Motor neuron (in vitro differentiated cells): ENCODE results near the gene CNTN2. TPM values are rescaled to one million over a fixed set of nuclear protein-coding genes. Genes with fewer than 3 reads are reported as not detected.
A peak's percentile ranks its signal among the peaks of the same experiment; 100 is the strongest.

Experiments used
- ATAC-seq, 8 experiments: fragments of 200-7000 bp; cut with Tn5 transposase; replicated peaks in 6 of 8; 2 replicates each; pipeline ENCODE4 v1.8.0; 2021; ENCODE audit warnings: mild to moderate bottlenecking in 8 of 8, moderate library complexity in 8 of 8
- H3K27ac ChIP-seq, 2 donors: fragments of 250-450 bp; sonication (Bioruptor Pico); 2 replicates each; pipeline ENCODE4 v1.9.0; 2021; ENCODE audit warnings: antibody characterized with exemption in 2 of 2, mild to moderate bottlenecking in 2 of 2, moderate library complexity in 1 of 2
- H3K4me1 ChIP-seq, 2 donors: fragments of 250-450 bp; sonication (Bioruptor Pico); replicated peaks in 1 of 2; 2 replicates each; pipeline ENCODE4 v1.6.1; 2021; ENCODE audit warnings: antibody characterized with exemption in 2 of 2, mild to moderate bottlenecking in 2 of 2, moderate library complexity in 1 of 2
- H3K4me3 ChIP-seq, 5 donors: fragments of 250-450 bp; sonication (Bioruptor Pico); 2 replicates each; pipeline ENCODE4 v1.9.0; 2021; ENCODE audit warnings: antibody characterized with exemption in 5 of 5, mild to moderate bottlenecking in 5 of 5, moderate library complexity in 4 of 5
- WGBS, 10 experiments: fragments of 450-650 bp; shearing (Covaris generic); methylation state at CpG; one replicate each; pipeline ENCODE4 v1.0.0; 2022; 5-methylcytosine and 5-hydroxymethylcytosine counted together
- in situ Hi-C, 9 experiments: fragments of 400-800 bp; cut with MboI; loops; one replicate each; pipeline ENCODE4 v1.15.0; 2021; ENCODE audit warnings: low sequenced_read_pairs in 9 of 9, low pct_unique_long_range_greater_than_20kb in 2 of 9; ENCODE audit not compliant: unreplicated experiment in 9 of 9
- total RNA-seq, 8 experiments: library from RNA; unstranded; fragments of 300-600 nt; gene quantifications; 2 replicates each; pipeline versions ENCODE4 v1.2.3 to v1.2.4, GENCODE V29; 2022

The CNTN2 gene
- total RNA-seq, 8 experiments from 2014 or later = 1.1 to 61.9 (median 14.8) TPM

GRCh38 chr1:205047764-205048231, 4.8 kb downstream of the CNTN2 start:
- WGBS, 10 experiments = 0 to 83% (median 56%) methylated on average over 1 to 5 of the region's 5 CpGs; no CpG with 5 or more reads in 2 of the 10 experiments
- Histone ChIP-seq H3K4me3 (no peak overlapping the region), H3K27ac (peak overlapping the region in 1 of 2 donors; percentile 26), H3K4me1 (peaks cover 62 to 71% of the 10 kb centered on the region in 2 donors)
- in situ Hi-C loops = no loop called here
- no peak for ATAC-seq

- in situ Hi-C loops = no loop called here
- H3K4me3 ChIP-seq = no peak overlapping the region
- peak overlapping the region in 1 of 2 donors; percentile 26 for H3K27ac ChIP-seq
- 0 to 100% (median 74%) methylated on average over 1 to 7 of the region's 9 CpGs; no CpG with 5 or more reads in 4 of the 10 experiments for WGBS, 10 experiments
- H3K4me1 ChIP-seq = peaks cover 58 to 71% of the 10 kb centered on the region in 2 donors
- peak in 5 of 8 experiments; percentile 20 to 45 (median 34) for ATAC-seq
These were observed 5.4 kb downstream of the CNTN2 start for GRCh38 chr1:205048382-205048781.

GRCh38 chr1:205049479-205049878, 6.5 kb downstream of the CNTN2 start:
- H3K27ac ChIP-seq = no peak overlapping the region
- H3K4me3 ChIP-seq = no peak overlapping the region
- WGBS, 10 experiments = 0 to 80% (median 67%) methylated on average over 1 to 3 of the region's 6 CpGs; no CpG with 5 or more reads in 6 of the 10 experiments
- in situ Hi-C loops = no loop called here
- H3K4me1 ChIP-seq = peaks cover 60 to 67% of the 10 kb centered on the region in 2 donors
- ATAC-seq = peak in 1 of 8 experiments; percentile 36

- in situ Hi-C loops = loop anchor here in 2 of 9 experiments (10.0 to 25.0 kb wide), 2 partner anchors 58 to 90 kb away; no protein-coding TSS in a partner anchor
- ATAC-seq = no peak
- Histone ChIP-seq H3K4me3 (no peak overlapping the region), H3K4me1 (peaks cover 52 to 69% of the 10 kb centered on the region in 2 donors), H3K27ac (no peak overlapping the region)
- whole genome bisulfite sequencing, 10 experiments = 70 to 100% (median 84%) methylated on average over 1 to 6 of the region's 11 CpGs; no CpG with 5 or more reads in 6 of the 10 experiments
These were observed 9.7 kb downstream of the CNTN2 start for GRCh38 chr1:205052690-205053089.

GRCh38 chr1:205053296-205053695, 10.3 kb downstream of the CNTN2 start:
- no peak overlapping the region for H3K27ac ChIP-seq
- in situ Hi-C loops = loop anchor here in 2 of 9 experiments (10.0 to 25.0 kb wide), 2 partner anchors 58 to 91 kb away; no protein-coding TSS in a partner anchor
- peaks cover 51 to 65% of the 10 kb centered on the region in 2 donors for H3K4me1 ChIP-seq
- no peak for ATAC-seq
- 56 to 100% (median 91%) methylated on average over 1 to 5 of the region's 5 CpGs; no CpG with 5 or more reads in 3 of the 10 experiments for WGBS, 10 experiments
- H3K4me3 ChIP-seq = no peak overlapping the region

GRCh38 chr1:205054013-205054412, 11.0 kb downstream of the CNTN2 start:
- in situ Hi-C loops = loop anchor here in 2 of 9 experiments (10.0 to 25.0 kb wide), 2 partner anchors 59 to 92 kb away; no protein-coding TSS in a partner anchor
- ATAC-seq = peak in 3 of 8 experiments; percentile 20 to 65 (median 34)
- WGBS, 10 experiments = 32 to 60% (median 53%) methylated on average over 1 to 7 of the region's 7 CpGs; no CpG with 5 or more reads in 4 of the 10 experiments
- no peak overlapping the region for H3K4me3 ChIP-seq
- H3K27ac ChIP-seq = no peak overlapping the region
- H3K4me1 ChIP-seq = peaks cover 45 to 58% of the 10 kb centered on the region in 2 donors

GRCh38 chr1:205056188-205056611, 13.2 kb downstream of the CNTN2 start:
- H3K4me1 ChIP-seq = peaks cover 45 to 51% of the 10 kb centered on the region in 2 donors
- 46 to 83% (median 73%) methylated on average over 2 to 12 of the region's 13 CpGs; no CpG with 5 or more reads in 4 of the 10 experiments for whole genome bisulfite sequencing, 10 experiments
- peak overlapping the region; percentile 14 to 38 for H3K27ac ChIP-seq
- in situ Hi-C loops = loop anchor here in 2 of 9 experiments (10.0 to 25.0 kb wide), 2 partner anchors 61 to 94 kb away; no protein-coding TSS in a partner anchor
- no peak overlapping the region for H3K4me3 ChIP-seq
- peak in 6 of 8 experiments; percentile 37 to 90 (median 88) for ATAC-seq

- 40 to 100% (median 82%) methylated on average over 1 to 4 of the region's 6 CpGs; no CpG with 5 or more reads in 2 of the 10 experiments for WGBS, 10 experiments
- no peak overlapping the region for H3K4me3 ChIP-seq
- H3K27ac ChIP-seq = no peak overlapping the region
- in situ Hi-C loops = loop anchor here in 2 of 9 experiments (10.0 to 25.0 kb wide), 2 partner anchors 62 to 95 kb away; no protein-coding TSS in a partner anchor
- ATAC-seq = no peak
- peaks cover 47 to 48% of the 10 kb centered on the region in 2 donors for H3K4me1 ChIP-seq
These were observed 14.1 kb downstream of the CNTN2 start for GRCh38 chr1:205056956-205057568.

- 20 to 100% (median 83%) methylated on average over 1 to 14 of the region's 19 CpGs; no CpG with 5 or more reads in 5 of the 10 experiments for WGBS, 10 experiments
- ATAC-seq = no peak
- peaks cover 39 to 40% of the 10 kb centered on the region in 2 donors for H3K4me1 ChIP-seq
- no peak overlapping the region for H3K4me3 ChIP-seq
- H3K27ac ChIP-seq = no peak overlapping the region
- in situ Hi-C loops = loop anchor here in 2 of 9 experiments (10.0 to 25.0 kb wide), 2 partner anchors 63 to 96 kb away; no protein-coding TSS in a partner anchor
These were observed 15.0 kb downstream of the CNTN2 start for GRCh38 chr1:205057808-205058575.

GRCh38 chr1:205058853-205059252, 15.8 kb downstream of the CNTN2 start:
- in situ Hi-C loops = loop anchor here in 2 of 9 experiments (10.0 to 25.0 kb wide), 2 partner anchors 64 to 97 kb away; no protein-coding TSS in a partner anchor
- H3K27ac ChIP-seq = no peak overlapping the region
- WGBS, 10 experiments = 74 to 100% (median 87%) methylated on average over 1 to 12 of the region's 12 CpGs; no CpG with 5 or more reads in 3 of the 10 experiments
- H3K4me3 ChIP-seq = no peak overlapping the region
- no peak for ATAC-seq
- H3K4me1 ChIP-seq = peaks cover 35 to 36% of the 10 kb centered on the region in 2 donors

- in situ Hi-C loops = loop anchor here in 6 of 9 experiments (5.0 to 25.0 kb wide), 4 partner anchors 65 to 97 kb away; no protein-coding TSS in a partner anchor
- ATAC-seq = no peak
- H3K27ac ChIP-seq = no peak overlapping the region
- 20 to 100% (median 81%) methylated on average over 1 to 4 of the region's 6 CpGs; no CpG with 5 or more reads in 3 of the 10 experiments for WGBS, 10 experiments
- H3K4me3 ChIP-seq = no peak overlapping the region
- peaks cover 30 to 31% of the 10 kb centered on the region in 2 donors for H3K4me1 ChIP-seq
These were observed 16.6 kb downstream of the CNTN2 start for GRCh38 chr1:205059660-205060059.

GRCh38 chr1:205060746-205061145, 17.7 kb downstream of the CNTN2 start:
- no peak overlapping the region for H3K27ac ChIP-seq
- no peak overlapping the region for H3K4me3 ChIP-seq
- WGBS, 10 experiments = 50 to 93% (median 81%) methylated on average over 1 to 8 of the region's 10 CpGs; no CpG with 5 or more reads in 3 of the 10 experiments
- H3K4me1 ChIP-seq = peaks cover 22 to 31% of the 10 kb centered on the region in 2 donors
- no peak for ATAC-seq
- in situ Hi-C loops = loop anchor here in 5 of 9 experiments (5.0 to 25.0 kb wide), 4 partner anchors 66 to 98 kb away; no protein-coding TSS in a partner anchor
